GM21619 (cell line): Measurements from ENCODE around the gene ATP8B1.
"Not testable (repeated sequence)": the region's sequence is repeated elsewhere in the genome, so short reads cannot be mapped to it uniquely, and the experiment has no call there.

Experiments
- ATAC-seq: cut with Tn5 transposase; IDR thresholded peaks from one replicate; pipeline ENCODE4 v1.9.1; 2021; ENCODE audit not compliant: unreplicated experiment

The ATP8B1 gene

GRCh38 chr18:57733861-57734260 is 69.3 kb downstream of the ATP8B1 start:
- ATAC-seq, result no peak

DNA sequence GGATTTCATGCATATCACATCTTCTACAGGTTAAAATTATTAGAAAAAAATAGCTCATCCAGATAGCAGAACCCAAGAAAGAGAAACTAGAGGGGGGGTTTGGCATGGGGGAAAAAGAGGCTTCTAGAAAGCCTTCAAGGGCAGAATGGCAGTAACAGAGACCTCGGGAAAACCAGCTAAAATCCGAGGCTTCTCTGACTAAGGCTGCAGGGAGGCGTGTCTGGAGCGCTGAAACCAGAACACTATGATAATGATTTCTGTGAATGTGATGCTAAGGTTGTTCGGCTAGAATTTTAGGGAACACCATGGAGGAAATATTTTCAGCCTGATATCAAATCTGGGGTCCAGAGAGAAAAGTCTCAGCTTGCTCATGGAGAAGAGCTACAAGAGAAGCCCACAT is 73.0 kb downstream of the ATP8B1 start:
- no peak for ATAC-seq

- no peak for ATAC-seq
Observed at GRCh38 chr18:57728941-57729511, 74.1 kb downstream of the ATP8B1 start.

- no peak for ATAC-seq
Observed at GRCh38 chr18:57727952-57728807, 74.9 kb downstream of the ATP8B1 start.

GRCh38 chr18:57719211-57719935 is 83.7 kb downstream of the ATP8B1 start:
- ATAC-seq, result not testable (repeated sequence)

- ATAC-seq, result no peak
Observed at GRCh38 chr18:57716549-57716948, 86.6 kb downstream of the ATP8B1 start.

- no peak for ATAC-seq
Observed at GRCh38 chr18:57715671-57716070, 87.4 kb downstream of the ATP8B1 start.

GRCh38 chr18:57715073-57715472 is 88.0 kb downstream of the ATP8B1 start:
- ATAC-seq, result no peak

DNA sequence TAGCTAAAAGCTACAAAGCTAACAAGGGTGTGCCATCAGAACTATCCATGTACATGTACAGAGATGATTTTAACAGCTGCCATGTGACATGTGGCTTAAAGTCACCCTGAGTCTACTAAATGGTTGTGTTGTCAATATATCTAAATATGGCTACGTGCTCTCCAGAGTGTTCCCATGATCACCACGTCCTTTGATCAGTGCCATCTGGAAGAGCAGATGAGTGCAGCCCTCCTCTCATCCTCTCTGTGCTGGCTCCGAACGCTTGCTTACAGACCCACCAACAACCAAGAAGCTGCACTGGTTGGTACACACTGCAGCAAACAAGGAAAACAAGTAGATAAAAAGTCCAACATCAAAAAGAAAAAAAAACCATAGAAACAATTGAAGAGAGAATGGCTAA is 92.9 kb downstream of the ATP8B1 start:
- ATAC-seq, result no peak

- no peak for ATAC-seq
Observed at GRCh38 chr18:57709335-57709734, 93.8 kb downstream of the ATP8B1 start.

- ATAC-seq, result no peak
Observed at GRCh38 chr18:57708288-57708687, 94.8 kb downstream of the ATP8B1 start.

- no peak for ATAC-seq
Observed at GRCh38 chr18:57705832-57706595, 97.1 kb downstream of the ATP8B1 start.

DNA sequence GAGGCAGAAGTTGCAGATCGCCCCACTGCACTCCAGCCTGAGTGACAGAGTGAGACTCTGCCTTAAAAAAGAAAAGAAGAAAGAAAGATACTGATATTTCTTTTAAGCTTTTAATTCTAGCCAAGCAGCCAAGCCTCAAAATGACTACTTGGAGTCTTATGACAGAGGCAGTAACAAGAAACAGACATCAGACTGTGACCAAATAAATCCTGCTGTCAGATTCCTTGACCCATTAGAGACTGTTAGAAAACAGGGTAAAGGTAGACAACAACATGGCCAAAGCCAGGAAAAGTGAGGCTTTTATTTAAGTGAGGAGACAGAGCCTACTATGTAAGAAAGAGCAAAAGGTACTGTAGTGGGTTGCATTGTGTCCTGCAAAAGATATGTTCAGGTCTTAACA is 98.1 kb downstream of the ATP8B1 start:
- ATAC-seq, result no peak

GRCh38 chr18:57698571-57699276 is 104.4 kb downstream of the ATP8B1 start:
- no peak for ATAC-seq

- ATAC-seq, result no peak
Observed at GRCh38 chr18:57697426-57697825, 105.7 kb downstream of the ATP8B1 start.

DNA sequence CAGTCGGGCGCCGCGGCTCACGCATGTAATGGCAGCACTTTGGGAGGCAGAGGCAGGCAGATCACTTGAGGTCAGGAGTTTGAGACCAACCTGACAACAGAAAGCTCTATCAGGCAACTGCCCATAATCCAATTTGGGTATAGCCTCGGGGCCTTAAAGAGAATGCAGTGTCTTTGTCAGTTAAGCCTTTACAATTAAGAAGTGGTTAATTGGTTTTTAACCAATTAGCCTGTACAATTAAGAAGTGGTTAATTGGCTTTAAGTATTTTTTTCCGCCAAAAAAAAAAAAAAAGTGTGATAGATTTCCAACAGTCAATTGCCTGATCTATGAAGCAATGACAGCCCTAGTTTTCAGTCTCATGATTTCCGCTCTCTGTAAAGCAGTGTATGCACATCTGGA is 106.8 kb downstream of the ATP8B1 start:
- ATAC-seq, result no peak

DNA sequence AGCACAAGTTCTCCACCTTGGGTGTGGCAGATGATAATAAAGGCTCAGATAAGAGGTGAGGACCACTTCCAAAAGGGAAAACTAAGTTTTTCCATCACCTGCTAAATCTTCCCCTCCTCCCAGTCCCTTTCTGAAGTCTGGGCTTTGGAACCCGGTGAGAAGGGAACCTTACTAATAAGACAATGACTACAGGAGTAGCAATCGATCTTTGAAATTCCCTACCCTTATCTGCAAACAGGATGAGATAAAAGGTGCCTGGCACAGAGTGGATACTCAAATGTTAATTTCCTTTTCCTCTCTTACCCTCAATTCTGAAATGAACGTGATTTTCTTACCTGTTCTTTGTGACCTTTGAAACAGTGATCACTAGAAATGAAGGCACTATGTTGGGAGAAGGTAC is 111.8 kb downstream of the ATP8B1 start:
- ATAC-seq, result no peak

DNA sequence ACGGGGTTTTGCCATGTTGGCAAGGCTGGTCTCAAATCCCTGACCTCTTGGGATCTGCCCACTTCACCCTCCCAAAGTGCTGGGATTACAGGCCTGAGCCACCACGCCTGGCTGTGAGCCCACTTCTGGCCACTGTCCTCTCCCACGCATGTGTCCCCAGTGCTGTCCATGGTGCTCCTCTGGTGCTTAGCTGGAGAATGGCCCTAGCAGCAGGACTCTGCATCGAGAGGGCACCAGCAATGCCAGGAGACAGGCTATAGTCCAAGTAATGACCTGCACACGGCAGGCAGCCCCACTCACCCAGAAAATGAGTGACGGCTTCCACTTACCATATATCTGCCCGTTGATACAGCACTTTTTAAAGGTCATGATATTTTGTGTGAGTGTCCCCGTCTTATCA is 115.1 kb downstream of the ATP8B1 start:
- no peak for ATAC-seq

GRCh38 chr18:57683470-57683869 is 119.6 kb downstream of the ATP8B1 start:
- ATAC-seq, result no peak
